Left ventricle myocardium inferior (tissue), 1 donor: ENCODE measurements around the gene PILRA. TPM values are rescaled to one million over a fixed set of nuclear protein-coding genes. Genes with fewer than 3 reads are reported as not detected.
"Not testable (repeated sequence)": the region's sequence is repeated elsewhere in the genome, so short reads cannot be mapped to it uniquely, and the experiment has no call there.

Experiments
- DNase-seq: peaks from one replicate; pipeline ENCODE4 v3.0.0-alpha.2; 2020
- H3K27ac ChIP-seq: fragments of 200-600 bp; replicated peaks from 2 replicates; pipeline ENCODE4 v1.8.0; 2021
- H3K27me3 ChIP-seq: fragments of 200-600 bp; 2 replicates; pipeline ENCODE4 v1.8.0; 2021; ENCODE audit warnings: low read depth
- H3K36me3 ChIP-seq: fragments of 200-600 bp; 2 replicates; pipeline ENCODE4 v1.8.0; 2021
- H3K4me1 ChIP-seq: fragments of 200-600 bp; 2 replicates; pipeline ENCODE4 v1.8.0; 2021
- H3K4me3 ChIP-seq: fragments of 200-600 bp; 2 replicates; pipeline ENCODE4 v1.8.0; 2021; ENCODE audit warnings: mild to moderate bottlenecking, moderate library complexity
- H3K9me3 ChIP-seq: fragments of 200-600 bp; replicated peaks from 2 replicates; pipeline ENCODE4 v1.8.0; 2021
- CTCF ChIP-seq: fragments of 200-600 bp; IDR thresholded peaks from 2 replicates; pipeline ENCODE4 v1.8.0; 2021; ENCODE audit warnings: antibody characterized with exemption, mild to moderate bottlenecking, borderline replicate concordance
- intact Hi-C: fragments of 100-400 bp; cut with micrococcal nuclease; formaldehyde crosslinking; loops from one replicate; pipeline ENCODE4 v1.11.0; 2022
- long read RNA-seq: library from polyadenylated mRNA; unstranded; transcript quantifications from one replicate; pipeline ENCODE4 v2.0.0, GENCODE V29; 2021
- total RNA-seq: library from RNA; stranded (reverse); fragmentation: NEBNext Ultra II Directional; extraction: Animal tissue kit (Norgen Biotek cat#: 25700); gene quantifications from one replicate; pipeline ENCODE4 v1.2.1, GENCODE V29; 2021
- donor health status: DM: no; HTN: yes; CAD: no; lungs with severe emphysema.

The PILRA gene
- total RNA-seq = 2.0 TPM
- long read RNA-seq, partial matches to known transcripts = 0 of 3 reads
- long read RNA-seq, other reads (novel, unspliced or antisense) = 0 of 3 reads

DNA sequence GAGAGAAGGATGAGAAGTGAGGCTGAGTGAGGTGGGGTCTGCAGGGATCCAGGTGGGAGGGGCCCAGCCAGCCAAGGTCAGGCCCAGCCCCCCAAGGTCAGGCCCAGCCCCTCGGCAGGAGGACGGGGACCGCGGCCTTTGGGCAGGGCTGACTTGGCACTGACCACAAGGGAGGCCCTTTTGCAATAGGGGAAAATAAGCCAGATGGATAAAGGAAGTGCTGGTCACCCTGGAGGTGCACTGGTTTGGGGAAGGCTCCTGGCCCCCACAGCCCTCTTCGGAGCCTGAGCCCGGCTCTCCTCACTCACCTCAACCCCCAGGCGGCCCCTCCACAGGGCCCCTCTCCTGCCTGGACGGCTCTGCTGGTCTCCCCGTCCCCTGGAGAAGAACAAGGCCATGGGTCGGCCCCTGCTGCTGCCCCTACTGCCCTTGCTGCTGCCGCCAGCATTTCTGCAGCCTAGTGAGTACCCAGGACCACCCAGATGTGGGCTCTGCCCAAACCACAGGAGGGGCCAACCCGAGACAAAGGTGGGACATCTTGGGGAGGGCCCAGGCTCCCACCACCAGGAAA lies at the start of gene PILRA:
TSS of gene PILRA (plus strand) at position 227 of the 571 bp plus-strand sequence. CDS start at position 397, 170 bp downstream.
- peaks cover 6% of the 10 kb centered on the region for H3K36me3 ChIP-seq
- H3K9me3 ChIP-seq = no peaks in the 10 kb centered on the region
- peak within 1 kb of the TSS; percentile 59 for H3K27ac ChIP-seq
- H3K4me1 ChIP-seq = peaks cover 8% of the 10 kb centered on the region
- no peak for TF ChIP-seq CTCF
- peak; percentile 36 for DNase-seq
- H3K27me3 ChIP-seq = no peaks in the 10 kb centered on the region
- intact Hi-C loops = no loop called here
- peak within 1 kb of the TSS; percentile 34 for H3K4me3 ChIP-seq

DNA sequence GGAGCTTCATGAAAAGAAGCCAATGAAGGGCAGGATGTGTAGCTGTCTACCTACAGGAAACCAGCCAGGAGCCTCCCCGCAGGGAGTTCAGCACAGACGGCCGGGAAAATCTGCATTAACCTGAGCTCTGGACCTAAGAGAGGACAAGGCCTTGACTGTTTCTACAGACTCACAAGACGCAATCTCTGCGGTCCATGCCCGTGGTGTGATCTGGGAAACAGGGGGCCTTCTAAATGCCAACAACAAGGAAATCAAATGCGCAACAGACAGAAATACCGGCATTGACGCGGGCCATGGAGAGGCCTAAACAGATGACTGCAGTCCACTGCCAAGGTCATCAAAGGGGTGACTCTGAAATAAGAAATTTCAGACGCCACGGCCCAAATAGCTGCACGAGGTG lies 49.1 kb upstream of the PILRA start:
- peaks cover 45% of the 10 kb centered on the region for H3K36me3 ChIP-seq
- DNase-seq, H3K27ac ChIP-seq, H3K4me3 ChIP-seq, intact Hi-C loops, H3K9me3 ChIP-seq, H3K4me1 ChIP-seq, H3K27me3 ChIP-seq: not testable (repeated sequence)

- H3K9me3 ChIP-seq, H3K27ac ChIP-seq, H3K4me3 ChIP-seq, intact Hi-C loops, DNase-seq, H3K4me1 ChIP-seq, H3K27me3 ChIP-seq: not testable (repeated sequence)
- H3K36me3 ChIP-seq = peaks cover 51% of the 10 kb centered on the region
Observed at GRCh38 chr7:100325671-100326070, 47.6 kb upstream of the PILRA start.

GRCh38 chr7:100326914-100327313 lies 46.4 kb upstream of the PILRA start:
- intact Hi-C loops, H3K9me3 ChIP-seq, DNase-seq, H3K4me1 ChIP-seq, H3K27me3 ChIP-seq, H3K4me3 ChIP-seq, H3K27ac ChIP-seq: not testable (repeated sequence)
- H3K36me3 ChIP-seq = peaks cover 51% of the 10 kb centered on the region

GRCh38 chr7:100335566-100336466 lies 37.5 kb upstream of the PILRA start:
- peaks cover 26% of the 10 kb centered on the region for H3K4me1 ChIP-seq
- intact Hi-C loops = not testable (repeated sequence)
- peak overlapping the region; percentile 96 for H3K27ac ChIP-seq

DNA sequence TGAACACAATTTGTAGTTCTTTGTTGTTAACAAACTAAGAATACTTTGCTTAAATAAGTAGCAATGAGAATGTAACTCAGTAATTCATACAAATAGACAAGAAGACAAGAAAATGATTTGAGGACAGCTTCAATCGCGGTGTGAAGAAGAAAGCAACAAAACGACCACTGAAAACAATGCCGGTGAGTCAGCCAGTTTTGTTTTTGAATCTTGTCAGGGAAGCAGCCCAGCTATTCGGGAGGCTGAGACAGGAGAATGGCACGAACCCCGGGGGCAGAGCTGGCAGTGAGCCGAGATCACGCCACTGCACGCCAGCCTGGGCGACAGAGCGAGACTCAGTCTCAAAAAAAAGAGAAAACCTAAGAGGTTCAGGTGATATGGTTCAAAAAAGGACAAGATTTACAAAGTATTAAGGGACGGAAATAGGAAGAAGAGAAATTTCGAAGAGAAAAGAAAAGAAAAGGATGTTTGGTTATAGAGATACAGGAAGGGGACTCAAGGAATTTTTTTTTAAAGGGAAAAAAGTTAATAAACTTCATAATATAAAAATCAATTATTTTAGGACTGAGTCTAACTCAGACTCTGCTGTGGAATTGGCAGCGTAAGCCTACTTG lies 35.1 kb upstream of the PILRA start:
- H3K27ac ChIP-seq = not testable (repeated sequence)
- peaks cover 30% of the 10 kb centered on the region for H3K36me3 ChIP-seq

More at GRCh38 chr7:100335566-100336466, 37.5 kb upstream of the PILRA start:
- DNase-seq = peak; percentile 93
- H3K9me3 ChIP-seq, H3K27me3 ChIP-seq: not testable (repeated sequence)
- Histone ChIP-seq H3K36me3 (peaks cover 16% of the 10 kb centered on the region), H3K4me3 (peak overlapping the region; percentile 78)

DNA sequence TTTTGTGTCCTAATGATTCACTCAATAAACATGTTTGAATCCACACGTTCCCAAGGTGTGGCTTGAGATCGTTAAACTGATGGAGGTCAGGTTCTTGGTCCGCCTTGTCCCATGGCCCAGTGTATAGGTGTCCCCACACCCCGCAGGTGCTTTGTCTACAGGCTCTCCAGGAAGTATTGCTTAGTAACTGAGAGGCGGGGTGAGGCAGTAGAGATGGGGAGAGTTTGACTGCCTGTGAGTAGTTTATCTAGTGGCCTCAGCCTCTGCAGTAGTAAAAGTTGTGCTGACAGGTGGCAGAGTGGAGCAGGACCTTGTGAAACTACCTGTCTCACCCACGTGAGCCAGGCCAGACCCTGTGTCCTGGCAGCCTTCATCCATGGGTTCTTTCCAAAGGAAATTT lies 32.0 kb upstream of the PILRA start:
- peaks cover 36% of the 10 kb centered on the region for H3K36me3 ChIP-seq
- H3K27me3 ChIP-seq, H3K27ac ChIP-seq, DNase-seq, H3K4me3 ChIP-seq, intact Hi-C loops, H3K9me3 ChIP-seq: not testable (repeated sequence)
- H3K4me1 ChIP-seq = peaks cover 54% of the 10 kb centered on the region

More for the DNA sequence above, 35.1 kb upstream of the PILRA start:
- H3K9me3 ChIP-seq, DNase-seq, H3K27me3 ChIP-seq, intact Hi-C loops, H3K4me3 ChIP-seq: not testable (repeated sequence)
- H3K4me1 ChIP-seq = peaks cover 39% of the 10 kb centered on the region

GRCh38 chr7:100342765-100343164 lies 30.5 kb upstream of the PILRA start:
- Histone ChIP-seq H3K36me3 (peaks cover 51% of the 10 kb centered on the region), H3K27ac (peak overlapping the region; percentile 50), H3K9me3 (no peaks in the 10 kb centered on the region), H3K4me1 (peaks cover 46% of the 10 kb centered on the region), H3K4me3 (no peak overlapping the region), H3K27me3 (no peaks in the 10 kb centered on the region)
- intact Hi-C loops = no loop called here
- no peak for DNase-seq
- no peak for TF ChIP-seq CTCF

- H3K36me3 ChIP-seq = peaks cover 54% of the 10 kb centered on the region
- H3K27ac ChIP-seq = peak overlapping the region; percentile 65
- peaks cover 50% of the 10 kb centered on the region for H3K4me1 ChIP-seq
- H3K27me3 ChIP-seq, H3K9me3 ChIP-seq, H3K4me3 ChIP-seq, intact Hi-C loops, DNase-seq: not testable (repeated sequence)
Observed at GRCh38 chr7:100344124-100344559, 29.1 kb upstream of the PILRA start.
